Cerebellar nuclear complex (tissue), 1 donor: ENCODE results near the gene ZNF239.
"Not testable (repeated sequence)": the region's sequence is repeated elsewhere in the genome, so short reads cannot be mapped to it uniquely, and the experiment has no call there.

Source experiments
- DNase-seq, 2 experiments: peaks; one replicate each; lab custom pipeline; 2025; lab: John Stamatoyannopoulos, UW

ZNF239 gene

DNA sequence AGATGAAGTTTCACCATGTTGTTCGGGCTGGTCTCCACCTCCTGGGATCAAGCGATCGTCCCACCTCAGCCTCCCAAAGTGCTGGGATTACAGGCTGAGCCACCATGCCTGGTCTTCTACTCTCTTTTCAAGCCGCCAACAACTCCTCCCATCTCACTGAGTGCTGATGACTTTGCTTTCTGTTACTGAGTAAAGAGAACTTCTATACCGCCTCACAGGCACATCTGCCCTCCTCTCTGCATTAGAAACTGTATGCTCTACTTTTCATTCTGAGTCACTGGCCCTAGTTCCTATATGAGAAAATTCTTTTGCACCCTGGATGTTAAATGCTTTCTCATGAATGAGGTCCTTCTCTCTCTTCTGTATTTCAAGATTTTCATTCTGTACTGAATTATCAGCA lies 2.2 kb upstream of the ZNF239 start:
- DNase-seq, result no peak

DNA sequence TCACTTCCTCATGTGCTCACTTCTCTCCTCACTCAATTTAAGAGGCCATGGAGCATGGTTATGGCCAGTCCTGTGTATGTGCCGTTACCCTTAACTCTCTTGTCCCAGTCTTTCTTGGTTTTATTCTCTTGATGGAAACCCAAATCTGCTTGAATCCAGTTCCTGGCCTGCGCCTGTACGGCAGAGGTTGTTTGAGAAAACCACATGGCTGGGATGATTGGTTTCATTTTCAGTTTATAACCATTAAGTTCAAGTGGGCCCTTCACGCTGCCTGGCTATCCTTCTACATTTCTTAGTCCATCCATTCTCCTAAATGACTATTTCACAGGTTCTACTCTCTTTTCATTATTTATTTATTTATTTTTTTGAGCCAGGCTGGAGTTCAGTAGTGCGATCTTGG lies 1.6 kb upstream of the ZNF239 start:
- no peak for DNase-seq

DNA sequence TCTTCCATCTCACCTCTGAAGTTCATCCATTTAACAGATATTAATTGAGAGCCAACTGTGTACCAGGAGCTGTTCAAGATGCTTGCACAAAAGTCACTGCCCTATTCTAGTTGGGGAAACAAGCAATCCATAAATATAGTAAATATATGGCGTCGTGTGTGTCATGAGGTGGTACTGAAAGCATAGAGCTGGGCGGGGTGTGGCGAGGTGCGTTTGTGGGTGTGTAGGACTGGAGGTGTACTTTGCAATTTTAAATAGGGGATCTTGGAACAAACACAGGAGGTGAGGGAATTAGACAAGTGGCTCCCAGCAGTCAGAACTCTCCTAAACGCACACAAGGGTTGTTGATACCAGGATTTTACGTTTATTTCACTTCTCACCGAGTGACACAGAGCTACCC lies 490 bp upstream of the ZNF239 start:
- no peak for DNase-seq

DNA sequence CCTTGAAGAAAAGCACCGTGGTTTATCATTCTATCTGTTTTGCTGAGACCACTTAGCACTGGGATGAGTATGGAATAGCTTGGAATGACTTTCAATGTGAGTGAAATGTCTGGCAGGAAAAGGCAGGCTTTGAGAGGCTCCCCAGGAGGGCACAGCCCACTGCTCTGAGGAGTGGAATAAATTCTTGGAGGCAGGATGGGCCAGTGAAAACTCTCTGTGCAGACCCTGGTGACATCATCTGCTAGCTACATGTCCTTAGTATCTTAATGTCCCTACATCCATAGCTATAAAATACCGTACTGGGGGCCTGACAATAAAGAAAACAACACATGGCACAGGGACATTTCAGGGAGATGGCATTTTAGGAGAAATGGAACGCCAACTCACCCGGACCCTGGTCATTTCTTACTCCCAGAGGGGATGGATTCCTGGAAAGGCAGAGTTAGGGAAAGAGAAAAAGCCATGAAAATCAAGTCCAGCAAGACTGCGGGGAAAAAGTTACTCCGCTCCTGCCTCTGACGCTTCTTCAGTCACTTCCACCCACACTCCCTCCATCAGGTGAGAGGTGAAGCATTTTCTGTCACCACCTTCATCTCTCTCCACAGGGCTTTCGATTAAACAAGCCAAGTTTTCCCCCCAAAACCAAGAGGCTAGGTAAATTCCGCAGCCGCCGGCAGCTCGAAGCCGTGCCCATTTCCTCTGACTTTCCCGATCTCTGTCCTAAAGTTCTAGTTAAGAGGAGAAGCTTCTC lies 991 bp downstream of the ZNF239 start:
- no peak for DNase-seq

DNA sequence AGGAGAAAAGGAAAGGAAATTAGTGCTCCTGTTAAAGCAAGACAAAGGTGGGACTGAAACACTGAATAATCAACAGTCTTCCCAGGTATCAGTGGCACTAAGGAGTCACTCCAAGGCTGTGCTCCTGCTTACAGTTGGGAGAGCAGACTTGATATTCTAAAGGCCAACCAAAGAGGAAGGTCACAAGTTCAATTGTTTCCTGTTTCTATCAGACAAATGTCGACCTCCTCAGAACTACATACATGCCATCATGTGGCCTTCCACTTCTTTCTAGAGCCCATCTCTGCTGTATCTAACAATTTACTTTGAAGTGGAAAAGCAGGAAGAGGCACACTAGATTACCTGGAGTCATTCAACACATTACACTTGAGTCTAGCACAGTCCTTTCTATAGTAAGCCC lies 3.4 kb downstream of the ZNF239 start:
- DNase-seq, result no peak

DNA sequence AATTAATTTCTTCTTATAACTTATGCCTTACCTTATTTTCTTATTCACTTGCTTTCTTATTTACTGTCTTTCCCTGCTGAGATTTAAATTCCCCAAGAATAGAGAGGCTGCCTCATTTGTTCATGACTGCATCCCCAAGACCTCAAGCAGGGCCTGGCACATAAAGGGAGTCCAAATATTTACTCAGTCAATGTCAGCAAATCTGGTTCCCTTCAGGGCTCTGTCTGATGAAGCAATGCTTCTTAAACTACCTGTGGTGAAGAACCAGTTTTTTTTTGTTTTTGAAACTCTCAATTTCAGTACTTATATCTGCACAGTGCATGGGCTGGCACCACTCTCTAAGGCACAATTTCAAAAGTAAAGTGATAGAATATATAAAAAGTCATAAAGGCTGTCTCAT lies 4.7 kb downstream of the ZNF239 start:
- DNase-seq, result no peak

DNA sequence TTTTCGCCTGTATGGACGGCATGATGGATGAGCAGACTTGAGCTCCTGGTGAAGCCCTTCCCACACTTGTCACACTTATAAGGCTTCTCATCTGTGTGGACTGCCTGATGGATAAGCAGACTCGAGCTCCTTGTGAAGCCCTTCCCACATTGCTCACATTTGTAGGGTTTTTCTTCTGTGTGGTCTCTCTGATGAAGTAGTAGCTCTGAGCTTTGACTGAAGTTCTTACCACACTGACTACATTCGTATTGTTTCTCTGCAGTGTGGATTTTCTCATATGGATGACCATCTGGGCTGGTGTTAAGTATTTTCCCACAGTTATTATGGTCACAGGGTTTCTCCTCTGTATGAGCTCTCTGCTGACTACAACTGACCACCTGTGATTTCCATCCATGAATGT lies 17.2 kb downstream of the ZNF239 start:
- no peak for DNase-seq

DNA sequence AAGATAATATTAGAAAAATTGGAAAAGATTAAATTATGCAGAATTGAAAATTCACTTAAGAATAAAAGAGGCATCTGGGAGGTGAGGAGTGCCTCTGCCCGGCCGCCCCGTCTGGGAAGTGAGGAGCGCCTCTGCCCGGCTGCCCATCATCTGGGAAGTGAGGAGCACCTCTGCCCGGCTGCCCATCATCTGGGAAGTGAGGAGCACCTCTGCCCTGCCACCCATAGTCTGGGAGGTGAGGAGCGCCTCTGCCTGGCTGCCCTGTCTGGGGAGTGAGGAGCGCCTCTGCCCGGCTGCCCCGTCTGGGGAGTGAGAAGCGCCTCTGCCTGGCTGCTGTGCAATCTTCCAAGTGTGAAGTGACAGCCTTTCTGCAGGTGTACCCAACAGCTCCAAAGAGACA lies 30.7 kb downstream of the ZNF239 start:
- DNase-seq, result not testable (repeated sequence)

GRCh38 chr10:43524434-43525247 lies 49.8 kb downstream of the ZNF239 start:
- DNase-seq, result no peak
